Spleen (tissue), 11 donors: ENCODE data around the gene RPL36AL. TPM values are rescaled to one million over a fixed set of nuclear protein-coding genes. Genes with fewer than 3 reads are reported as not detected.
A peak's percentile ranks its signal among the peaks of the same experiment; 100 is the strongest.

Source experiments
- DNase-seq: peaks from one replicate; pipeline ENCODE4 v3.0.0-alpha.2; 2020
- H3K27ac ChIP-seq, 8 donors: fragments of 200-600 bp; sonication (generic) in 7 of 8; 1 replicate in 4 of 8; 2 replicates in 4 of 8; pipeline versions ENCODE4 v1.5.0 to v1.8.0; 2016 to 2021; ENCODE audit warnings: inconsistent platforms in 4 of 8, mild to moderate bottlenecking in 4 of 8, moderate library complexity in 1 of 8
- H3K27me3 ChIP-seq, 7 donors: fragments of 200-600 bp; sonication (generic) in 6 of 7; replicated peaks in 1 of 7; 1 replicate in 4 of 7; 2 replicates in 3 of 7; pipeline versions ENCODE4 v1.5.0 to v1.8.0; 2016 to 2021; ENCODE audit warnings: inconsistent platforms in 3 of 7, mild to moderate bottlenecking in 1 of 7
- H3K36me3 ChIP-seq, 6 donors: fragments of 200-600 bp; sonication (generic) in 5 of 6; 1 replicate in 4 of 6; 2 replicates in 2 of 6; pipeline versions ENCODE4 v1.5.0 to v1.8.0; 2016 to 2021; ENCODE audit warnings: inconsistent platforms in 2 of 6
- H3K4me1 ChIP-seq, 6 donors: fragments of 200-600 bp; sonication (generic) in 5 of 6; 1 replicate in 3 of 6; 2 replicates in 3 of 6; pipeline versions ENCODE4 v1.5.0 to v1.8.0; 2016 to 2021; ENCODE audit warnings: inconsistent platforms in 3 of 6
- H3K4me3 ChIP-seq, 8 donors: fragments of 200-600 bp; sonication (generic) in 7 of 8; 1 replicate in 4 of 8; 2 replicates in 4 of 8; pipeline versions ENCODE4 v1.5.0 to v1.8.0; 2016 to 2021; ENCODE audit warnings: inconsistent platforms in 4 of 8, mild to moderate bottlenecking in 4 of 8, moderate library complexity in 2 of 8
- H3K9me3 ChIP-seq, 8 donors: fragments of 200-600 bp; sonication (generic) in 7 of 8; 1 replicate in 4 of 8; 2 replicates in 4 of 8; pipeline versions ENCODE4 v1.5.0 to v1.8.0; 2016 to 2021; ENCODE audit warnings: inconsistent platforms in 4 of 8
- CTCF ChIP-seq, 11 experiments: fragments of 200-600 bp in 7 of 11; fragments of 450-650 bp in 4 of 11; sonication (generic) in 4 of 11; IDR thresholded peaks in 8 of 11; conservative IDR thresholded peaks in 3 of 11; 1 replicate in 7 of 11; 2 replicates in 4 of 11; pipeline versions ENCODE4 v1.4.0 to v1.8.0; 2016 to 2021; ENCODE audit warnings: antibody characterized with exemption in 11 of 11, inconsistent platforms in 4 of 11, mild to moderate bottlenecking in 1 of 11
- POLR2A ChIP-seq, 3 donors: fragments of 450-650 bp; IDR thresholded peaks; one replicate each; pipeline ENCODE4 v1.5.1; 2017; ENCODE audit warnings: antibody characterized with exemption in 3 of 3, mild to moderate bottlenecking in 1 of 3
- POLR2AphosphoS5 ChIP-seq, 3 donors: sonication (generic); formaldehyde crosslinking; IDR thresholded peaks; one replicate each; pipeline ENCODE4 v1.5.1; 2017; ENCODE audit warnings: antibody characterized with exemption in 3 of 3
- WGBS, 5 donors: extraction: QIAGEN DNeasy Blood & Tissue Kit in 3 of 5; methylation state at CpG; one replicate each; pipeline versions ENCODE4 v1.1.5 to v1.1.7; 2013 to 2018; 5-methylcytosine and 5-hydroxymethylcytosine counted together
- intact Hi-C: fragments of 100-400 bp; cut with DNase I; formaldehyde crosslinking; loops from one replicate; pipeline ENCODE4 v1.15.0; 2023; ENCODE audit warnings: low total_unique reads
- polyA plus RNA-seq, 3 donors: library from polyadenylated mRNA; stranded (reverse); fragments of 200-250 nt; gene quantifications; one replicate each; pipeline ENCODE4 v1.2.1, GENCODE V29; 2013
- total RNA-seq, 7 donors: library from RNA; depleted of rRNA in 3 of 7; stranded (reverse); fragments of >200 nt in 3 of 7; fragmentation: NEBNext Ultra II Directional in 4 of 7; extraction: Animal tissue kit (Norgen Biotek cat#: 25700) in 4 of 7; gene quantifications; one replicate each; pipeline versions ENCODE4 v1.1.0 to v1.2.1, GENCODE V29; 2016 to 2021
- donor health status: healthy with polysubstance abuse.
- donor health status: DM: no; HTN: no; CAD: no; lungs with moderate emphysema.
- donor health status: DM: no; HTN: no; CAD: no.
- donor health status: Bipolar disorder and iron deficiency.
- donor health status: healthy.
- donor health status: DM: no; HTN: no; CAD: no.
- donor health status: DM: yes; HTN: yes; CAD: no.

The RPL36AL gene
- total and polyA plus RNA-seq, 10 donors = 122 to 638 (median 216) TPM

GRCh38 chr14:49617852-49618519, 2.4 kb downstream of the RPL36AL start:
- 71 to 88% (median 77%) methylated on average over 6 of the region's 6 CpGs for WGBS, 5 donors

GRCh38 chr14:49615776-49616175, 4.7 kb downstream of the RPL36AL start:
- H3K36me3 ChIP-seq = peaks cover 0 to 64% (median 15%) of the 10 kb centered on the region in 6 donors
- H3K4me3 ChIP-seq = no peak overlapping the region
- no peaks in the 10 kb centered on the region for H3K27me3 ChIP-seq
- no peak for DNase-seq
- H3K9me3 ChIP-seq = no peaks in the 10 kb centered on the region
- WGBS, 5 donors = 82 to 90% (median 84%) methylated on average over 6 of the region's 6 CpGs
- intact Hi-C loops = no loop called here
- peak overlapping the region in 1 of 8 donors; percentile 16 for H3K27ac ChIP-seq
- H3K4me1 ChIP-seq = peaks cover 9 to 36% (median 26%) of the 10 kb centered on the region in 6 donors
- TF ChIP-seq POLR2AphosphoS5 (IDR thresholded peaks at IDR 0.05) (no peak), POLR2A (IDR thresholded peaks at IDR 0.05) (no peak), CTCF (IDR thresholded peaks at IDR 0.05 in 8 of 11, conservative IDR thresholded peaks at IDR 0.05 in 3 of 11) (no peak)

More at GRCh38 chr14:49617852-49618519, 2.4 kb downstream of the RPL36AL start:
- Histone ChIP-seq H3K4me1 (peaks cover 23 to 56% (median 45%) of the 10 kb centered on the region in 6 donors), H3K36me3 (peaks cover 0 to 56% (median 15%) of the 10 kb centered on the region in 6 donors), H3K4me3 (no peak overlapping the region), H3K9me3 (no peaks in the 10 kb centered on the region), H3K27ac (no peak overlapping the region), H3K27me3 (no peaks in the 10 kb centered on the region)
- no peak for TF ChIP-seq CTCF (IDR thresholded peaks at IDR 0.05 in 8 of 11, conservative IDR thresholded peaks at IDR 0.05 in 3 of 11)
- TF ChIP-seq POLR2A (IDR thresholded peaks at IDR 0.05) = no peak
- TF ChIP-seq POLR2AphosphoS5 (IDR thresholded peaks at IDR 0.05) = no peak
- intact Hi-C loops = no loop called here
- DNase-seq = no peak

GRCh38 chr14:49614196-49614595, 6.2 kb downstream of the RPL36AL start:
- intact Hi-C loops = no loop called here
- Histone ChIP-seq H3K4me1 (peaks cover 4 to 28% (median 18%) of the 10 kb centered on the region in 6 donors), H3K36me3 (peaks cover 0 to 75% (median 15%) of the 10 kb centered on the region in 6 donors), H3K4me3 (no peak overlapping the region), H3K9me3 (no peaks in the 10 kb centered on the region), H3K27ac (no peak overlapping the region), H3K27me3 (no peaks in the 10 kb centered on the region)
- TF ChIP-seq CTCF (IDR thresholded peaks at IDR 0.05 in 8 of 11, conservative IDR thresholded peaks at IDR 0.05 in 3 of 11) = no peak
- TF ChIP-seq POLR2AphosphoS5 (IDR thresholded peaks at IDR 0.05) = no peak
- no peak for TF ChIP-seq POLR2A (IDR thresholded peaks at IDR 0.05)
- DNase-seq = no peak
- WGBS, 5 donors = 92 to 100% (median 97%) methylated on average over 2 of the region's 2 CpGs

GRCh38 chr14:49612671-49613070, 7.8 kb downstream of the RPL36AL start:
- Histone ChIP-seq H3K9me3 (no peaks in the 10 kb centered on the region), H3K4me3 (no peak overlapping the region), H3K27me3 (no peaks in the 10 kb centered on the region), H3K36me3 (peaks cover 0 to 66% (median 3%) of the 10 kb centered on the region in 6 donors), H3K4me1 (peaks cover 0 to 13% (median 3%) of the 10 kb centered on the region in 6 donors), H3K27ac (no peak overlapping the region)
- intact Hi-C loops = no loop called here
- DNase-seq = peak; percentile 25
- TF ChIP-seq CTCF (IDR thresholded peaks at IDR 0.05 in 8 of 11, conservative IDR thresholded peaks at IDR 0.05 in 3 of 11) = no peak
- no peak for TF ChIP-seq POLR2AphosphoS5 (IDR thresholded peaks at IDR 0.05)
- TF ChIP-seq POLR2A (IDR thresholded peaks at IDR 0.05) = no peak
- 79 to 95% (median 90%) methylated on average over 8 of the region's 8 CpGs for WGBS, 5 donors
